ENCODE measurements around the gene ARHGEF40.

ARHGEF40 gene

GRCh38 chr14:21049271-21049673 lies 20.8 kb upstream of the ARHGEF40 start:
- Histone ChIP-seq H3K36me3 (no peaks in the 10 kb centered on the region), H3K9me3 (no peaks in the 10 kb centered on the region), H4K20me1 (no peaks in the 10 kb centered on the region), H3K9ac (no peak overlapping the region), H3K27me3 (no peaks in the 10 kb centered on the region), H3K27ac (no peak overlapping the region), H3K4me3 (no peak overlapping the region), H3K4me1 (peaks cover 8% of the 10 kb centered on the region), H3K4me2 (no peak overlapping the region)
- no peak for TF ChIP-seq Cebpa-rat (IDR thresholded peaks at IDR 0.05)

GRCh38 chr14:21050597-21050996 lies 19.5 kb upstream of the ARHGEF40 start:
- Histone ChIP-seq H3K9ac (no peak overlapping the region), H3K4me3 (no peak overlapping the region), H3K4me1 (no peaks in the 10 kb centered on the region), H3K9me3 (no peaks in the 10 kb centered on the region), H3K36me3 (no peaks in the 10 kb centered on the region), H4K20me1 (no peaks in the 10 kb centered on the region), H3K27ac (no peak overlapping the region), H3K4me2 (no peak overlapping the region), H3K27me3 (no peaks in the 10 kb centered on the region)
- no peak for TF ChIP-seq Cebpa-rat (IDR thresholded peaks at IDR 0.05)

- no peak overlapping the region for H3K9ac ChIP-seq
- no peaks in the 10 kb centered on the region for H3K36me3 ChIP-seq
- no peak overlapping the region for H3K4me2 ChIP-seq
- H3K27ac ChIP-seq = no peak overlapping the region
- H3K4me1 ChIP-seq = no peaks in the 10 kb centered on the region
- H3K27me3 ChIP-seq = no peaks in the 10 kb centered on the region
- H4K20me1 ChIP-seq = no peaks in the 10 kb centered on the region
- H3K9me3 ChIP-seq = no peaks in the 10 kb centered on the region
- no peak for TF ChIP-seq Cebpa-rat (IDR thresholded peaks at IDR 0.05)
- H3K4me3 ChIP-seq = no peak overlapping the region
Measured at GRCh38 chr14:21053184-21054122, 16.7 kb upstream of the ARHGEF40 start.

- Histone ChIP-seq H3K4me1 (no peaks in the 10 kb centered on the region), H3K9me3 (no peaks in the 10 kb centered on the region), H3K9ac (no peak overlapping the region), H3K4me3 (no peak overlapping the region), H3K27me3 (no peaks in the 10 kb centered on the region), H3K27ac (no peak overlapping the region), H3K36me3 (no peaks in the 10 kb centered on the region), H3K4me2 (no peak overlapping the region), H4K20me1 (no peaks in the 10 kb centered on the region)
- no peak for TF ChIP-seq Cebpa-rat (IDR thresholded peaks at IDR 0.05)
Measured at GRCh38 chr14:21054123-21054767, 15.9 kb upstream of the ARHGEF40 start.

- Histone ChIP-seq H4K20me1 (no peaks in the 10 kb centered on the region), H3K27me3 (no peaks in the 10 kb centered on the region), H3K4me2 (no peak overlapping the region), H3K9ac (no peak overlapping the region), H3K9me3 (no peaks in the 10 kb centered on the region), H3K36me3 (no peaks in the 10 kb centered on the region), H3K4me1 (no peaks in the 10 kb centered on the region), H3K27ac (no peak overlapping the region), H3K4me3 (no peak overlapping the region)
- no peak for TF ChIP-seq Cebpa-rat (IDR thresholded peaks at IDR 0.05)
Measured at GRCh38 chr14:21054768-21055145, 15.3 kb upstream of the ARHGEF40 start.

- no peak for TF ChIP-seq Cebpa-rat (IDR thresholded peaks at IDR 0.05)
- Histone ChIP-seq H3K27ac (no peak overlapping the region), H3K4me2 (no peak overlapping the region), H3K4me3 (no peak overlapping the region), H3K9ac (no peak overlapping the region), H4K20me1 (no peaks in the 10 kb centered on the region), H3K36me3 (no peaks in the 10 kb centered on the region), H3K4me1 (no peaks in the 10 kb centered on the region), H3K9me3 (no peaks in the 10 kb centered on the region), H3K27me3 (no peaks in the 10 kb centered on the region)
Measured at GRCh38 chr14:21055432-21056117, 14.5 kb upstream of the ARHGEF40 start.

- Histone ChIP-seq H3K4me1 (no peaks in the 10 kb centered on the region), H3K9ac (no peak overlapping the region), H3K9me3 (no peaks in the 10 kb centered on the region), H3K4me2 (no peak overlapping the region), H3K4me3 (no peak overlapping the region), H4K20me1 (no peaks in the 10 kb centered on the region), H3K27me3 (no peaks in the 10 kb centered on the region), H3K36me3 (no peaks in the 10 kb centered on the region), H3K27ac (no peak overlapping the region)
- TF ChIP-seq Cebpa-rat (IDR thresholded peaks at IDR 0.05) = no peak
Measured at GRCh38 chr14:21056520-21057163, 13.5 kb upstream of the ARHGEF40 start.

GRCh38 chr14:21057803-21058675 lies 12.1 kb upstream of the ARHGEF40 start, which contains the start of gene RNASE8:
TSS of gene RNASE8 (plus strand) at chr14:21057822. CDS start at chr14:21057893, 71 bp downstream.
- no peaks in the 10 kb centered on the region for H3K36me3 ChIP-seq
- no peak within 1 kb of the TSS for H3K9ac ChIP-seq
- H3K27ac ChIP-seq = no peak within 1 kb of the TSS
- H3K4me3 ChIP-seq = no peak within 1 kb of the TSS
- TF ChIP-seq Cebpa-rat (IDR thresholded peaks at IDR 0.05) = no peak
- no peaks in the 10 kb centered on the region for H4K20me1 ChIP-seq
- no peak within 1 kb of the TSS for H3K4me2 ChIP-seq
- peaks cover 11% of the 10 kb centered on the region for H3K4me1 ChIP-seq
- no peaks in the 10 kb centered on the region for H3K9me3 ChIP-seq
- H3K27me3 ChIP-seq = no peaks in the 10 kb centered on the region

GRCh38 chr14:21058903-21059302 lies 11.2 kb upstream of the ARHGEF40 start:
- no peak overlapping the region for H3K9ac ChIP-seq
- H3K4me3 ChIP-seq = no peak overlapping the region
- no peak overlapping the region for H3K4me2 ChIP-seq
- H3K9me3 ChIP-seq = no peaks in the 10 kb centered on the region
- no peaks in the 10 kb centered on the region for H3K27me3 ChIP-seq
- H3K27ac ChIP-seq = no peak overlapping the region
- H3K36me3 ChIP-seq = no peaks in the 10 kb centered on the region
- peaks cover 17% of the 10 kb centered on the region for H3K4me1 ChIP-seq
- no peaks in the 10 kb centered on the region for H4K20me1 ChIP-seq
- no peak for TF ChIP-seq Cebpa-rat (IDR thresholded peaks at IDR 0.05)

All from BLaER1 (cell line).